PFSK-1 (cell line): ENCODE data around the gene CAMKMT. TPM values are rescaled to one million over a fixed set of nuclear protein-coding genes. Genes with fewer than 3 reads are reported as not detected.
A peak's percentile ranks its signal among the peaks of the same experiment; 100 is the strongest.

ENCODE experiments used
- FOXP2 ChIP-seq: optimal IDR thresholded peaks from 2 replicates; pipeline ENCODE3; 2011; ENCODE audit warnings: borderline replicate concordance, control low read depth, inconsistent platforms; ENCODE audit not compliant: insufficient read depth; ENCODE audit errors: extremely low read length, extremely low read depth
- POLR2AphosphoS5 ChIP-seq: IDR thresholded peaks from 2 replicates; pipeline ENCODE4 v1.6.1; 2012; ENCODE audit warnings: low read depth, mild to moderate bottlenecking, control low read depth, low read length, moderate library complexity
- REST ChIP-seq, 2 experiments: IDR thresholded peaks; 2 replicates each; pipeline versions ENCODE4 v1.6.1 to v1.8.0; 2011 to 2012; ENCODE audit warnings: low read depth in 2 of 2, low read length in 2 of 2, control low read depth in 1 of 2, inconsistent platforms in 1 of 2, mild to moderate bottlenecking in 1 of 2, moderate library complexity in 1 of 2; ENCODE audit not compliant: insufficient read depth in 1 of 2
- SIN3A ChIP-seq: IDR thresholded peaks from 2 replicates; pipeline ENCODE4 v1.6.1; 2012; ENCODE audit warnings: mild to moderate bottlenecking, low read length, moderate library complexity, borderline replicate concordance; ENCODE audit not compliant: insufficient read depth
- TAF1 ChIP-seq: IDR thresholded peaks from 2 replicates; pipeline ENCODE4 v1.6.1; 2012; ENCODE audit warnings: low read length, control low read depth, borderline replicate concordance; ENCODE audit not compliant: insufficient read depth
- polyA plus RNA-seq: library from polyadenylated mRNA; unstranded; fragments of >200 nt; gene quantifications from one replicate; pipeline ENCODE4 v1.2.1, GENCODE V29; 2012; ENCODE audit warnings: low read depth, missing spikeins; ENCODE audit not compliant: insufficient read length

Gene CAMKMT
- 2.3 TPM for polyA plus RNA-seq

DNA sequence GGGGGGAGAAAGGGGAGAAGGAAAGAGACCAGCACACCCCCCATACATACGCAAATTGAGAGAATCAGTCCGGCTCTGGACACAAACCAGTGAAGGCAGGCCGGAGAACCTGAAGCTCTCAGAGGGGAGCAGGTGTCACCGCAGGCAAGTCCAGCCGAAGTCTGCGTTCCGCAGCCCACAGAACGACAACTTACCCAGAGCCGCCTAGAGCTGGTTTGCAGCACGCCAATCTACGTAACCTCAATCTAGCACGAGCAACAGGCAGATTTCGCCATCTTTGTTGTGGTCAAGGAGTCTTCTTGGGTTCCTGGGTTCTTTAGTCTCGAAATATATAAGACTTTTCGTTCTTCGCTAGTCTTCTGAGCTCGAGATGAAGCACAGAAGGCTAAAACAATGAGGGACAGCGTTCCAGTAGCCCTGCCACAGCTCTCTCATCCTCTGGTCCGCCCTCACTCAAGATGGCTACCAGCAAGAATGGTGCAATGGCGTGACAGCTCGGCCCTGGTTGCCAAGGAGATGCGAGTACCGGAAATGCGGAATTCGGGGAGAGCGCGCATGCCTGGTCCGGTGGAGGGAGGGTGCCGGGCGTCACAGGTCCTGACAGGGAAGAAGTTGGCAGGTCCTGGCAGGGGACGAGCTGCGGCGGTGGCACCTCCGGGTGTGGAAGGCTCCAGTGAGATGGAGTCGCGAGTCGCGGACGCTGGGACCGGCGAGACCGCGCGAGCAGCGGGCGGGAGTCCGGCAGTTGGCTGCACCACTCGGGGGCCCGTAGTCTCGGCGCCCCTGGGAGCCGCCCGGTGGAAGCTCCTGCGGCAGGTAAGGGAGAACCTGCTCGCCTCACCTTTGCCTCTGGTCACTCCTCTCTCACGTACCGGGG lies at the start of gene CAMKMT, which contains the start of gene PREPL:
Gene CAMKMT, plus strand, starts transcription at position 618 of the 877 bp plus-strand sequence.
Gene PREPL, minus strand, starts transcription at position 165 of the 877 bp plus-strand sequence. CDS start 15,152 bp downstream, outside the sequence.
- TF ChIP-seq FOXP2 (peak; percentile 80), REST (IDR thresholded peaks at IDR 0.05; ENCODE audit: insufficient read depth in 1 of 2, low read depth in 2 of 2, low read length in 2 of 2) (0 out of 4 replicates have a peak, but pooled peaks of 1 of the 2 experiments have one; percentile 25), POLR2AphosphoS5 (peak; percentile 78), SIN3A (peak; percentile 68; the same call in 1 of the 2 replicates), TAF1 (no peak)

GRCh38 chr2:44314362-44314761 lies 47.4 kb upstream of the CAMKMT start:
- TF ChIP-seq SIN3A = no peak
- TF ChIP-seq REST (IDR thresholded peaks at IDR 0.05; ENCODE audit: insufficient read depth in 1 of 2, low read depth in 2 of 2, low read length in 2 of 2) = no peak
- no peak for TF ChIP-seq POLR2AphosphoS5
- TF ChIP-seq TAF1 = no peak

- TF ChIP-seq TAF1 (no peak), SIN3A (no peak), FOXP2 (no peak), REST (IDR thresholded peaks at IDR 0.05; ENCODE audit: insufficient read depth in 1 of 2, low read depth in 2 of 2, low read length in 2 of 2) (no peak), POLR2AphosphoS5 (no peak)
Measured at GRCh38 chr2:44315945-44316344, 45.8 kb upstream of the CAMKMT start.

- TF ChIP-seq REST (IDR thresholded peaks at IDR 0.05; ENCODE audit: insufficient read depth in 1 of 2, low read depth in 2 of 2, low read length in 2 of 2) = no peak
- TF ChIP-seq POLR2AphosphoS5 = no peak
- no peak for TF ChIP-seq TAF1
- TF ChIP-seq SIN3A = no peak
- no peak for TF ChIP-seq FOXP2
Measured at GRCh38 chr2:44320832-44321231, 40.9 kb upstream of the CAMKMT start.
